ENCODE results near the gene DENND4B.
A peak's percentile ranks its signal among the peaks of the same experiment; 100 is the strongest.

The DENND4B gene

DNA sequence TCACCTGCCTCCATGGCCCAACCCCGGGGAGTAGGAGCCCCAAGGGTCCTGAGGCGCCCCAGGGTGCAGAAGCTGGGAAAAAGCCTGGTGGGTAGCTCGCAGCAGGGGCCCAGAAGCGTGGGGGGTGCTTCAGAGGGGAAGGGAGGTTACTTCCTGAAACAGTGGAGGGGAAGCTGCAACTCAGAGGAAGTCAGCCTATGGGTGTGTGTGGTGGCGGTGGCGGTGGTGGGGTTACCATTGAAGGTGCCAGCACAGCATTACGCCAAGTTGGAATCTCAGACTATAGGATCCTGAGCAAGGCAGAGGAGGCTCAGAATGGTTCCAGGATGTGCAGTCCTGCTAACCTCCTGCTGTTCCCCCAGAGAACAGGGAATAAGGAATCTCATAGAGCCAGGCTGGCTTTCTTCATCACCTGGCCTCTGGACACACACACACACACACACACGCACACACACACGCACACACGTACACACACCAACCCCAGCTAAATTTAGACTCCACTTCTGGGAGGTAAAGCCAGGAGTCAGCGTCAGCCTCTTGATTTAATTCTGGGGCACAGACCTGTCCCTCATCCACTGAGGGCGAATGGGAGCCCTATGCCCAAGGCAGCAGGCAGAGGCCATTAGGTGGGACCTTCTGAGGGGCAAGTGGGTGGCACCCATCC is 1.3 kb downstream of the DENND4B start:
- DNase-seq: peak; percentile 86

DNA sequence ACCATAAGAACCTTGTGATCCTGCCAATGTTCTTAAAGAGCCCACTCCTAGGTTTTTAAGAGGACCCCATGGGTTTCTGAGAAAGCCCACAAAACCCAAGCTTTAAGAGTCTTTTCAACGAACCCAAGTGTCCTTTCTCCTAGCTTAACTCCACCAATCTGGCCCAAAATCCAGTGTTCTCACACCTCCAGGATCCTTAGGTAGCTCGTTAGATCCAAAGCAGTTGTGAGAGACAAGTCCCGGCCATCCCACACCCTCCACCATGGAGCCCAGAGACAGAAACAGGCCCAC is 1.7 kb downstream of the DENND4B start:
- DNase-seq: no peak

DNA sequence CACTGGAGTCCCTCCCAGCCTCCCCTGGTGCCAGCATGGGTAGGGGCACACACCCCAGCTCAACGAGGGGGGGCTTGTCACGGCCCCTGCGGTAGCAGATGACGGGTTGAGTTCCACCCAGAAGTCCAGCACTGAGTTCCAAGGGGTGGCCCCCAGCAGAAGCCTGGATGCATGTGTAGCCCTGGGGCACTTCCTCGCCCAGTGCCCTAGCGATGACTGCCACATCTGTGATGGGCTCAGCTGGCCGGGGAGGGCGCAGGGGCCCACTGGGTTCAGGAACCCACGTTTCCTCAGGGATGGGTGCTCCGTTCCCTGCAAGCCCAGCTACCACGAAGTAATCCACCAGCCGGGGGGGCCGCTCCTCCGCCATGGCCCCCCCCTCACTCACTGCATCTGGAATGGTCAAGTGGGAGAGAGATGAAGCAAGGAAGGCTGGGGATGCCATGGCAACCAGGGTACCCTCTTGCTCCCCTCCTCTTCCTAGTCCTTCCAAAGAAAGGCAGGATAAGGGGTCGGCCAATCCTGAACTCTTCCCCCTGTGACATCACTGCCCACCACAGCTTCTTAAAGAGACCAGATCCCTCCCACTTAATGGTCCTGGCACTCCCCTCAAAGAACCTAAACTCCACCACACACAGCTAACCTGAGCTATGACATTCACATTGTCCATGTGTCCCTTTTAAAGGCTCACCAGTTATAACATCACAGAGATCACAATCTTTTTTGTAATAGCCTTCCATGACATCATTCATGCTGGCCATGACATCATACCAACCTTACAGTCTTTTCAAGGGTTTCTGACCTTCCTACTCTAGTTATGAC is 2.3 kb downstream of the DENND4B start:
- peak; percentile 38 for DNase-seq

DNA sequence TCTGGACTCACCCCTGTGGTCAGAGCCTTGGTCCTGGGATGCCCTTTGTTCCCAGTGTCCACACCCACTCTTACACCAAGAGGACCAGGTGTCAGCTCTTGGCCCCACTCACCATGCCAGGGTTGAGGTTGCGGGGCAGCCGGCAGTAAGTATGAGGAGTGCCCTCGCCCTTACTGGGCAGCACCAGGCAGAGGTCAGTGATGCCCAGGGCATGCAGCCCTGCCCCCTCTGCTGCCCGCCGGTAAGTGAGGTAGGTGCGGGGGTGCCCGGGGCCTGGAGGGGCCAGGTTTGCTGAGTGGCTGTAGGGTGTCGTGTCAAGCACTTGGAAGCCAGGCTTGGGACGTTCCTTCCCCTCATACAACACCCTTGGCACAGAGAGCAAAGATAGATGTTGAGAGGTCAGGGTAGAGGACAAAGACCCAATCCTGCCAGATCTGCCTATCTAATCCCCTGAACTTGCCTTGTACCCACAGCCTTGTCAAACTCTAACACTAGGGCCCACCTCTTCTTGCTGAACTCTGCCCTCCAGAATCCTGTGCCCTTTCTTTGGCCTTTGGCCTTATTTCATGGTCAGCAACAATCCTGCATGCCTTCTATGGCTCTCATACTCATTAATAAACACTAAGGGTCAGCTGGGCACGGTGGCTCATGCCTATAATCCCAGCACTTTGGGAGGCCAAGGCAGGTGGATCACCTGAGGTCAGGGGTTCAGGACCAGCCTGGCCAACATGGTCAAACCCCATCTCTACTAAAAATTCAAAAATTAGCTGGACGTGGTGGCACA is 3.6 kb downstream of the DENND4B start:
- DNase-seq: no peak

DNA sequence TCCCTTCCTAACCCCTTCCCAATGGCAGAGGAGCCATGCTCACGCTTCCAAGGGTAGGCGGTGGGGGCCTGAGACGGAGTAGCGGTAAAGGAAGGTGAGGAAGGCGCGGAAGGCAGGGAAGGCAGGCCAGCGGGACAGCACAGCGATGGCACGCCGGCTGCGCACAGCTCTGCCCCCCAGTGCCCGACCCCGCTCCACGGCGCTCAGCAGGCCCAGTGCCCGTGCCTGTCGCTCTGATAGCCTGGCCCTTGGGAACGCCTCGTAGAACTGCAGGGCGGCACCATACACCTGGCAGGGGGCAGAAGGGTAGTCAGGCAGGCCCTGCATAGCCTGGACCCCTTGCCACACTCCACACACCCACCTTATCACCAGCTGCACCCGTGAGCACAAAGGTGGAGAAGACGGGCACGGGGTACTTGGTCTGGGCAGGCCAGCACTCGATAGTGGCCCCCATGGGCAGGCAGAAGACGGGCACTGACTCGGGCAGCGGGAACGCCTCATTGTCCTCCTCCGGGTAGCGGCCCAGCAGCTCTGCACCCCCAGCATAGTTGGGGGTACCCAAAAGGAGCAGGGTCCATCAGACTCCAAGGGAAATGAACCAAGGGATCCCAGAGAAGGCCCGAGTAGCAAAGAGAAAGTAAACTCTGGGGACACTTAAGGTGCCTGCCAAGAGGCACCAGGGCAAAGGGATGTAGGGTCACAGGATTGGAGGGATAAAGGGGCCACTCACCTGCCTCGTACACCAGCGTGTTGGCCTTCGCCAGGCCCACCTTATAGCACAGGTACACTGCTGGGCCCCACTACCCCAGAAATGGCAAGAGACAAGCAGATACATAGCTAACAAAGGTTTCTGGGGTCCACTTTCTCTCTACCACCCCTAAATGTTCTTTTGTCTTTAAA is 4.4 kb downstream of the DENND4B start:
- DNase-seq: no peak

DNA sequence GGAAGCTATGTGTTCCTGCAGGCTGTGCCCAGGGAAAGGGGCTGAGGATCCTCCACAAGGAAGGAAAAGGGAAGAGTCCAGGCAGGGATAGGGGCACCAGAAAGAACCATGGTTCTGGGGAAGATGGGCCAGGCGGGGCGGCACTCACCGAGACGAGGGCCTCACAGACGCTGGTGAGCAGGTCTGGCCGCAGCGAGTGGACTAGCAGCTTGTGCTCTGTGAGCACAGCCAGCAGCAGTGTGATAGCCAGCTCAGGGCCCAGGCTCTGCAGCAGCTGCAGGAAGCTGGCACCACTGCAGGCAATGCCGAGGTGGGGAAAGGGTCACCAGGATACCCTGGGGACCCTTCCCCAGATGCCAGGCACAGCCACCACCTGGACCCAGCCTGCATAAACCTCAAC is 5.8 kb downstream of the DENND4B start:
- DNase-seq: no peak

DNA sequence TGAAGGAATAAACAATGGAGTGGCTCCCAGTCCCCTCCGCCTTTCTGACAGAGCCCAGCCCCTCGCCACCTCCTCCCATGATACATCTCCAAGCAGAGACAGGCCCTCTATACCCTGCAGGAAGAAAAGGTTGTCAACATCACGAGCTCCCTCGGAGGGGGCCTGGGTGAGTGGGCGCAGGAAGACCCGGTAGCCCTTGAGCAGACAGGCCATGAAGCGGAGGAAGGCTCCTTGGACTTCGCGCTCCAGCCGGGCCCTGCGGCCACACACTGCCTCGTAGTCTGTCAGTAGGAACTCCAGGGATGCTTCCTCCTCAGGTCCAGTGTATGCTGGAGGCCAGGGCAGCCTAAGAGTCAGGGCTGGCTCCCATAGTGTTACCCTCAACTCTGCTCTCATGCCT is 7.0 kb downstream of the DENND4B start:
- DNase-seq: no peak

DNA sequence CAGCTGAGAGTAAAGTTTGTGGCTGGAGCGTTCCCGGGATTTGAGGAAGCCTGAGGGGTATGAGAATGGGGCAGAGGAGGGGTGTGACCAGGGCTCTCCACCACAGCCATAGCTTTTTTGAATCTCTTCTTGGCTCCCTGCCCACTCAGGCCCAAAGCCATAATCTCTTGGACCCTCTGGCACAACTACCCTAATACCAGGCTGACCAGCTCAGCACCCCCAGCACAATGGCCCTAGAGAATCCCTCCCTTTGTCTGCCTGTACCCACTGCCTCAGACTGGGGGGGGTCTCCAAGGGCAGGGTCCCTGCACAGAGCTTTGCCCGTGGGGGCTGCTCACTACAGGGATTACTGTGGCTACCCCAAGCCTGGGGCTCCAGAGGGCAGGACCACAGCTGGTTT is 7.5 kb downstream of the DENND4B start:
- DNase-seq: no peak

DNA sequence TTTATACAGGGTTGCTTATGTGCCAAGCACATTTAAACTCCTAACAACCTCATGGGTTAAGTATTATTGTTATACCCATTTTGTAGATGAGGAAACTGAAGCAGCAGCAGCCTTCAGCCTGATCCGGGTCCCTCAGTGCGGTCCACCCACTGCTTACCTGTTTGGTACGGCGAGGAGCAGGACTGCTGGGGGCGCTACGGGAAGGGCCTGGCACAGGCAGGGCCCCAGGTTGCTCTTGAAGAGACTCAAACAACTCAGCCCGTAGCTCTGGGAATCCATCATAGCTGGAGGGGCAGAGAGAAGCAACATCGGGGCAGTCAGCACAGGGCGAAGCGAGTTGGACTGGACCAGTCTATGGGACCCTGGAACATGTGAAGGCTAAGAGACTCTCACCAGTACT is 9.2 kb downstream of the DENND4B start:
- no peak for DNase-seq

DNA sequence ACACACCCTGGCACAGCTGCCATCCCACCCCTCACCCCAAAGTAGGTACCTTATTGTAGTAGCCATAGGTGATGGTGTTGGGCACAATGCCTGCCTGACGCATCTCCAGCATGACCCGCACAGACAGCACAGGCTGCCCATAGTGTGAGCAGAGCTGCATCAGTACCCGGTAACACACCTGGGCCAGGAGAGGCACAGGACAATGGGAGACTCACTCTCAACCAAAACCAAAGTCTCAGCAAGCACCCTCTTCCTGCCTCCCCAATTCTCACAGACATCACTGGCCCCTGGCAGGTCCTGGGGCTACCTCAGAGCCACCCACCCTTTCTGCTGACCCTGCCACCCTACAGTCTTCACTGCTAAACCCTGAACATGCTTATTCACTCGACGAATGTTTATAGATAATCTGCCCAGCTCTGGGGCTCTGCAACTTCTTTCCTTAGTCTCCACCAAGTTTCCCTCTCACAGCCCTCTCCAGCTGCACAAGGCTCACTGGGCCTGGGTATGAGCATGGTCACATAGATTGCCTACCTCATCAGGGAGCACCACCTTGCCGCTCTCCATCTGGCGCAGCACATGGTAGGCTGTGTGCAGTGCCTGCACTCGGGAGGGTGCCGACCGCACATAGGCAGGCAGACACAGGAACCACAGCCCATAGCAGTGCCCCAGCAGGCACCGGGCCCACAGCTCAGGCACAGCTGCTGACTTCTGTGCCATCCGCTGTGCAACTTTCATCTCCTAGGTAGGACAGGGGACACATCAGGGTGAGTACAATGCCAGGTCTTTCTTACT is 10.3 kb downstream of the DENND4B start:
- DNase-seq: no peak

DNA sequence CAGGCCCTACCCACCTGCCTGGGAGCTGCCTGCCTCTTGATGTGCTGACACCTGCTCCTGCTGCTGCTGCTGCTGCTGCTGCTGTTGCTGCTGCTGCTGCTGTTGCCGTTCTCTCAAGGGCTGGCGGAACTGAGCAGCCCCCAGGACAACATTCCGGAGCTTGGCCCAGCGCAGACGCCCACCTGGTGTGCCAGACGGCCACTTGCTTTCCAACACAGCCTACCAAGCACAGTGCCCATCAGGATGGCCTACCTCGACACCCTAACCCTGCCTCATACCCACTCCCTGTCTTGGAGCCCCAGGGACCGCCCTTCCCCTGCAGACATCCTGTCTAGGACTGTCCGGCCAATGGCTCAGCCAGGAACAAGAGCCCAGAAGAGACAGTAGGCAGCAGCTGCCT is 11.8 kb downstream of the DENND4B start:
- no peak for DNase-seq

DNA sequence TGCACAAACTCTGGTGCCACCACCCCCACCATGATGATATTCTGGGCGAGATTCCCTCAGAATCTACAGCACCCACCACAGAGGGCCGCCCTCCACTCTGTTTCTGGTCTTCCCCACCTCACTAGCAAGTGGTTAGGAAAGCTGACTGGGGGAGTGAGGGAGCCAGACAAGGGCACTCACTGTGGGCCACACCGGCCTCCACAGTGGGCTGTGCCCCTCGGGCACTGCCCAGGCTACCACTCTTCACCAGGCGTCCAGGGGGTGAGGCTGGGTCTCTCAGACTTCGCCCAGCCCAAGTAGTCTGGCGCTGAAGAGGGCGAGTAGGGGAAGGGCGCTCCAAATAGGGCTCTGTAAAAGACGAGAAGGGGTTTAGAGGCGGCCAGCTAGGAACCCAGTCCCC is 12.6 kb downstream of the DENND4B start:
- DNase-seq: no peak

DNA sequence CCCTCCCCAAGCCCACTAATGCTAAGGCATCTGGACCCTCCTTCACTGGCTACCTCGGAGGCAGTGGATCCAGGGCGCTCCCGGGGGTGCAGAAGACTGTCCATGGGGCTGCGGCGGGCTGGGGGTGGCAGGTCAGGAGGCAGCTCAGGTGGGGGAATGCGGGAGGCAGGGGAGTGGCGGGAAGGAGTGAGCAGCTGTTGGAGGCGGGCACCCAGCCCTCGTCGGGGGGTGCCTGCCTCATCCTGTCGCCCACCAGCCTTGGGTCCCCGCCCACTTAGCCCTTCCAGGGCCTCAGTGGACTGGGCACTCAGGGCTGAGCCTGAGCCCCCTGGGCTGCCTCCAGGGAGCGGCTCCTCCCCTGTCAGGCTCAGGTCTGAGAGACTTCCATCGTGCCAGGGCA is 13.1 kb downstream of the DENND4B start:
- DNase-seq: no peak

DNA sequence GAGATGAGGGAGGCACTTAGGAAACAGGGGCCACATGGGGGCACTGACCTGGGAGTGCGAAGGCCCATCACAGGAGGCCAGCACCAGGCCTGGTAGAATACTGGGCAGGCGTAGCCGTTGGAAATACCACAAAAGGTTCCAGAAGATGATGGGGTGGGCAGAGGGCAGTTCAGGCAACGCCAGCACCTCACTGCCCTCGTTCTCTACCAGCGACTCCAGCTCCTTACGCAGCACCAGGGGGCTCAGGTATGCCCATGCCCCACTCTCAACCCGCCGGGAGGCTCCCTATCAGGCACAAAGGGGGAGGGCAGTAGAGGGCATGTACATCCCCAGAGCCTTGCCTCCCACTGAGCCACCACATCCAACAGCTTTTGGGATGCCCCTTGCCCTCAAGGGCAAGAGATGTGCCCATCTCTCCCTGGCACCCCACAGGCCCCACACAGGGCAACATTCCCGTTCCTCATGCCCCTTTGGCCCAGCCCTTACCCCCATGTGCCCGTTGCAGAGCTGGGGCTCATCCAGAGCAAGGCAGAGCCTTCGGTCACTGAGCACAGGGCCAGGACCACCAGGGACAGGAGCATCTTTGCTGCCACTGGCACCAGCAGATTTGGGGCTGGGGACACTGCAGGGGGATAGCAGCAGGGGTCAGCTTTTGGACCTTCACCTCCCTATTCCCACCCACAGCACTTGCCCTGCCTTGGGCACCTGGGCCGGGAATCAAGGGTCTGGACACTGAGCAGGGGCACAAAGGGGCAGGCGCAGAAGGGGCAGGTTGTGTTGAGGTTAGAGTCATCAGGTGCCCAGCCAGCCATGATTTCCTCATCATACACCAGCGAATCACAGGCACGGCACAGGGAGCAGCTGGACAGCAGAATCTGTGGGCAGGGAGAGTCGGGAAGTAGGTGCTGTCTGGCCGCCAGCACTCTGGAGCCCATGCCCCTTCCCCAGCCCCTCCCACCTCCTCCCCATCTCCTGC is 14.1 kb downstream of the DENND4B start:
- DNase-seq: no peak

DNA sequence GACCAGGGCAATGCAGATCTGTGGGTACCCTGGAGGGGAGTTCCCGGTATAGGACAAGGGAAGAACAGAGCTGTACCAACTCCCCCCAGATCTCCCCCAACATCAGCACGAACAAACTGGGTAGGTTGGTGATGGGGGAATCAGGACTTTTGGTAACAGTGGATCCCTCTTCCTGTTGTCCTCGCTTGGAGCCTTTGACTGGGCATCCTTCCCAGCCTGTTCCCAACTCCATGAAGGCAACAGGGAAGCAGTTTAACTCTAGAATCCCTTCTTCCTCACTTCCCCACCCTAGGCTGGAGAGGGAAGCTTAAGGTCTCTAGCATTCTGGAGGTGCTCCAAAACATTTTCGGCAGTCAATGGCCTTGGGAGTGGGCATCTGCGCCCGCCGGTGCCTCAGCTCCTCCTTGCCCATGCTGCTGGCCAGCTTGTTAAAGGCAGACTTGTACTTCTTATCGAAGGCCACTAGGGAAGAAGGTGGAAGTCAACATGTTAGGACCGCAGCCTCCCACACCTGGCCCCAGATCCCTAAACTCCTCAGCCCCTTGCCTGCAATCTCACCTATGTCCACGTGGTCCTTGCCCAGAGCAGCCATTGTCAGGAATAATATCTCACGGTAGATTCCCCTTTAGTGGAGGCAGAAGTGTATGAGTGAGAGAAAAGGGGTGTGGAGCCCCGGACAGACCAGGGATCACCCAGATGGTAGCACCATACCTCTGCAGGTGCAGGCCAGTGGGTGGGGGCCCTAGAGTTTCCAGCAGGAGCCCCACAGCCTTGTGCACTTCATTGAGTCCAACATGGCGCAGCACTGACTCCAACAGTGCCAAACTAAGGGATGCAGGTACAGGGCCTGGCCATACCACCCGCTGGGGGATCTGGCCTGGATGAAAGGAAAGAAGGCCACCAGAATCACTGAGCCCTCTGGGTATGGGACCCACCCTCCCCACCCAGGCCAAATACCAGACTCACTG is 16.3 kb downstream of the DENND4B start:
- DNase-seq: no peak

DNA sequence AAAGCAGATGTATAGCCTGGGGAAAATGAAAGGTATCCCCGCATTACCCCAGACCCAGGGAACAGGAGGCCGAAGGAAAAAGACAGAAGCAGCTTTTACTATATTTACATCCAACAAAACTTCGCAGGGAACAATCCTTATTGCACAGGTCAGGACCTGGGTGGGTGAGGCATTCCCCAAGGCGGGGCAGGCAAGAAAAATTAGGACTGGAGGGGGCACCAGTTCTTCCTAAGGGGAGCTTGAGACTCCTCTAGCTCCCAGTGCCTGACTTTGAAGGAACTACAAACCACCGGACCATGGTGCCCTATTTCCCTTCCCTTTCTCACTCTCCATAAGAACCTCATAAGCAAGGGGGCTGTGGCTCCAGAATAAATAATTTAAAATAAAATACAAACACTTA is 17.1 kb downstream of the DENND4B start:
- no peak for DNase-seq

DNA sequence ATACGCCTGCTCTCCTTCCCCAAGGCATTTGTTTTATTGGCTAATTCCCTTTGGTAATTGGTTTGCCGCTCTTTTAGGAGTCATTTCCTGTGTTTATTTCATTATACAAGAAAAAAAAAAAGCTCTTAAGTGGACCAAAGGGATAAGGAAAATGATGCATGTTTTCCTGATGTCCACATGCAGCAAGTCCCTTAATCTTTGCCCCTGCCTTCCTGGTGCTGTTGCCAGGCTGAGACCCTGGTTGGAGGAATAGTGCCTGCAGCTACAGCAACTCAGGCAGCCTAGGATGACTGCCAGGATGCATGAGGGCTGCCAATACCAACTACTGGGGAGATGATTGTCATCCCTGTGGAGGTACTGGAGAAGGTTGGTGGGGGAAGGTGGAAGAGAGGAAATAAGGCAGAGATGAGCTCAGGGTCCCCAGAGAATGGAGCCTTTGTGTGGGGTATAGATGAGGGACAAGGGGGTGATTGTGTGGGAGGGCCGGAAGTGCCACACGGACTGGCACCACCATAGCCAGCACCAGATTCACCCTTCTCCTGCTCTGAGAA is 17.7 kb downstream of the DENND4B start:
- no peak for DNase-seq

DNA sequence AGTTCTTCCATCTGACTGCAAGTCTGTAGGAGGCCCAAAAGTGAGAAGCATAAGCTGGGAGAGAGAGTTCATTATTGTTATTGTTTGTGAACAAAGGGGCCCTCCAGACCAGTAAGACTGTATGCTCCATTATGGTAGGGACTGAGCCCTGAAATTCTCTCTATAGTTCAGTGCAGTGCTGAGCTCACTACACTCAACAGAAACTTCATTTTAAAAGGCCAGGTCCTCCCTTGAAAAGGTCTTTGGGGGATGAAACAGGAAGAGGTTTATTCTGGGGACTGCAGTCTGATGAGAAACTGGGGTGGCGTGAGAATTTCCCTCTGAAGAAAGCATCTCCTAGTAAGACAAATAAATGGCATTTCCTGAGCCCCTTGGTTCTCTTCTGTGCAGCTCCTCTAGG is 18.3 kb downstream of the DENND4B start:
- DNase-seq: no peak

DNA sequence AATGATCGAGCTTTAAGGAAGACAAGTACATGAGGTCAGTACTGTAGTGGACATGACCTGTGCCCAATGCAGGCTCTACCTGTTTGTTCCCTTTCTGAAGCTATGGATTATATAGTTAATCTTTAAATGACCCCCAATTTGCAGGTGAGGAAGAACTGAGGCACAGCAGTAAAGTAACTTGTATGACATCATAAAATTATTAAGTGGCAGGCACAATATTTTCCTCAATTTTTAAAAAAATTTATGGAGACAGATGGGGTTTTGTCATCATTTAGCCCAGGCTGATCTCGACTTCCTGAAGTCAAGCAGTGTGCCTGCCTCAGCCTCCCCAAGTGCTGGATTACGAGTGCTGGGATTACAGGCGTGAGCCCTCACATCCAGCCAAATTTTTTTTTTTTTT is 20.1 kb downstream of the DENND4B start:
- DNase-seq: no peak

All from hematopoietic multipotent progenitor cell treated with erythropoietin and hydrocortisone succinate and interleukin-3 and kit ligand, for 6 days (in vitro differentiated cells).